SK-N-SH (cell line): ENCODE measurements around the gene CHCHD6.

Experiments used
- EP300 ChIP-seq, 2 experiments: IDR thresholded peaks; 2 replicates each; pipeline versions ENCODE4 v1.4.0 to v1.6.1; 2012; ENCODE audit warnings: borderline replicate concordance in 1 of 2, low read depth in 1 of 2, low read length in 1 of 2
- EZH2phosphoT487 ChIP-seq: fragments of 200-600 bp; sonication (generic); IDR thresholded peaks from 2 replicates; pipeline ENCODE4 v1.6.1; 2017; ENCODE audit warnings: low read depth, mixed run types, mild to moderate bottlenecking, antibody characterized with exemption, moderate library complexity, borderline replicate concordance
- JUND ChIP-seq: IDR thresholded peaks from 2 replicates; pipeline ENCODE4 v1.4.0; 2012
- MEF2A ChIP-seq: IDR thresholded peaks from 2 replicates; pipeline ENCODE4 v1.4.0; 2012; ENCODE audit warnings: low read depth, borderline replicate concordance
- NRF1 ChIP-seq: IDR thresholded peaks from 2 replicates; pipeline ENCODE4 v1.6.1; 2012; ENCODE audit warnings: low read depth, mild to moderate bottlenecking, low read length
- POLR2AphosphoS5 ChIP-seq: IDR thresholded peaks from 2 replicates; pipeline ENCODE4 v1.6.1; 2012; ENCODE audit warnings: low read depth, low read length
- RXRA ChIP-seq: IDR thresholded peaks from 2 replicates; pipeline ENCODE4 v1.4.0; 2012; ENCODE audit warnings: low read depth, mild to moderate bottlenecking, borderline replicate concordance
- TAF1 ChIP-seq: IDR thresholded peaks from 2 replicates; pipeline ENCODE4 v1.6.1; 2012; ENCODE audit warnings: low read depth, mild to moderate bottlenecking, low read length, moderate library complexity, borderline replicate concordance
- YY1 ChIP-seq: IDR thresholded peaks from 2 replicates; pipeline ENCODE4 v1.4.0; 2012; ENCODE audit warnings: low read depth, mild to moderate bottlenecking
- TF ChIP-seq, protein P1 (sequence below): fragments of 200-600 bp; sonication (generic); IDR thresholded peaks from 2 replicates; pipeline ENCODE4 v1.6.1; 2017; ENCODE audit warnings: antibody characterized with exemption, mild to moderate bottlenecking, moderate library complexity
- TF ChIP-seq, protein P2 (sequence below): fragments of 150-350 bp; IDR thresholded peaks from 2 replicates; pipeline ENCODE4 v1.6.1; 2017; ENCODE audit warnings: antibody characterized with exemption, low read length, low read depth, borderline replicate concordance
- TF ChIP-seq, protein P3 (sequence below): IDR thresholded peaks from 2 replicates; pipeline ENCODE4 v1.4.0; 2012; ENCODE audit warnings: low read depth, borderline replicate concordance

DNA sequence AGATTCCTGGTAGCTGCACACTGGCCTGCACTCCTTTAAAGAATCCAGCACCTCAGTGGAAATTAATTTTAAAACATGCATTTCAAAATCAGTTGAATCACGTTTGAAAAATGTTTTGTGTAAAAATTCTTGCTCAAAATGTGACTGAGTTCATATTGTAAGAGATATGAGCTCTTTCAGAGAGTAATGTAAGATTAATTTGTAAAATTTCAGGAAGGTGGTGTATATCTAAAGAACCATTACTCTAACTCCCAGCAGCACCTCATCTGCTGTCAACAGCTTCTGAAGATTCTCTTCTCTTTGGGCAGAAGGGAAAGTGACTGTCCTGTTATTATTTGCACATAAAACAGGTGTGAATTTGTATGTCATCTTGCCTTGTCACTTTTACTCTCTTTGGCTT, 181.4 kb downstream of the CHCHD6 start:
- TF ChIP-seq EP300 (IDR thresholded peaks at IDR 0.05; ENCODE audit: borderline replicate concordance in 1 of 2, low read depth in 1 of 2, low read length in 1 of 2) (no peak), NRF1 (no peak), RXRA (no peak), EZH2phosphoT487 (no peak), TAF1 (no peak), POLR2AphosphoS5 (no peak), JUND (no peak), YY1 (no peak), MEF2A (no peak)
- TF ChIP-seq, protein P1, sequence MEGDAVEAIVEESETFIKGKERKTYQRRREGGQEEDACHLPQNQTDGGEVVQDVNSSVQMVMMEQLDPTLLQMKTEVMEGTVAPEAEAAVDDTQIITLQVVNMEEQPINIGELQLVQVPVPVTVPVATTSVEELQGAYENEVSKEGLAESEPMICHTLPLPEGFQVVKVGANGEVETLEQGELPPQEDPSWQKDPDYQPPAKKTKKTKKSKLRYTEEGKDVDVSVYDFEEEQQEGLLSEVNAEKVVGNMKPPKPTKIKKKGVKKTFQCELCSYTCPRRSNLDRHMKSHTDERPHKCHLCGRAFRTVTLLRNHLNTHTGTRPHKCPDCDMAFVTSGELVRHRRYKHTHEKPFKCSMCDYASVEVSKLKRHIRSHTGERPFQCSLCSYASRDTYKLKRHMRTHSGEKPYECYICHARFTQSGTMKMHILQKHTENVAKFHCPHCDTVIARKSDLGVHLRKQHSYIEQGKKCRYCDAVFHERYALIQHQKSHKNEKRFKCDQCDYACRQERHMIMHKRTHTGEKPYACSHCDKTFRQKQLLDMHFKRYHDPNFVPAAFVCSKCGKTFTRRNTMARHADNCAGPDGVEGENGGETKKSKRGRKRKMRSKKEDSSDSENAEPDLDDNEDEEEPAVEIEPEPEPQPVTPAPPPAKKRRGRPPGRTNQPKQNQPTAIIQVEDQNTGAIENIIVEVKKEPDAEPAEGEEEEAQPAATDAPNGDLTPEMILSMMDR: no peak
- TF ChIP-seq, protein P2, sequence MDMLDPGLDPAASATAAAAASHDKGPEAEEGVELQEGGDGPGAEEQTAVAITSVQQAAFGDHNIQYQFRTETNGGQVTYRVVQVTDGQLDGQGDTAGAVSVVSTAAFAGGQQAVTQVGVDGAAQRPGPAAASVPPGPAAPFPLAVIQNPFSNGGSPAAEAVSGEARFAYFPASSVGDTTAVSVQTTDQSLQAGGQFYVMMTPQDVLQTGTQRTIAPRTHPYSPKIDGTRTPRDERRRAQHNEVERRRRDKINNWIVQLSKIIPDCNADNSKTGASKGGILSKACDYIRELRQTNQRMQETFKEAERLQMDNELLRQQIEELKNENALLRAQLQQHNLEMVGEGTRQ: no peak
- TF ChIP-seq, protein P3, sequence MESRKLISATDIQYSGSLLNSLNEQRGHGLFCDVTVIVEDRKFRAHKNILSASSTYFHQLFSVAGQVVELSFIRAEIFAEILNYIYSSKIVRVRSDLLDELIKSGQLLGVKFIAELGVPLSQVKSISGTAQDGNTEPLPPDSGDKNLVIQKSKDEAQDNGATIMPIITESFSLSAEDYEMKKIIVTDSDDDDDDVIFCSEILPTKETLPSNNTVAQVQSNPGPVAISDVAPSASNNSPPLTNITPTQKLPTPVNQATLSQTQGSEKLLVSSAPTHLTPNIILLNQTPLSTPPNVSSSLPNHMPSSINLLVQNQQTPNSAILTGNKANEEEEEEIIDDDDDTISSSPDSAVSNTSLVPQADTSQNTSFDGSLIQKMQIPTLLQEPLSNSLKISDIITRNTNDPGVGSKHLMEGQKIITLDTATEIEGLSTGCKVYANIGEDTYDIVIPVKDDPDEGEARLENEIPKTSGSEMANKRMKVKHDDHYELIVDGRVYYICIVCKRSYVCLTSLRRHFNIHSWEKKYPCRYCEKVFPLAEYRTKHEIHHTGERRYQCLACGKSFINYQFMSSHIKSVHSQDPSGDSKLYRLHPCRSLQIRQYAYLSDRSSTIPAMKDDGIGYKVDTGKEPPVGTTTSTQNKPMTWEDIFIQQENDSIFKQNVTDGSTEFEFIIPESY: no peak
